ENCODE measurements around the gene PSME4. TPM values are rescaled to one million over a fixed set of nuclear protein-coding genes. Genes with fewer than 3 reads are reported as not detected.
"Not testable (repeated sequence)": the region's sequence is repeated elsewhere in the genome, so short reads cannot be mapped to it uniquely, and the experiment has no call there.

Gene PSME4
- total and polyA plus RNA-seq, 8 donors = 41.5 to 56.9 (median 48.5) TPM

- DNase-seq (no peak), ATAC-seq (no peak)
- intact Hi-C loops (cut with DNase I) = no loop called here
- no peak for TF ChIP-seq CTCF (IDR thresholded peaks at IDR 0.05)
- H3K36me3 ChIP-seq = peaks cover 0 to 59% of the 10 kb centered on the region in 2 donors
- H3K4me3 ChIP-seq = no peak overlapping the region
- peaks cover 0 to 9% of the 10 kb centered on the region in 2 donors for H3K4me1 ChIP-seq
- H3K27me3 ChIP-seq = no peaks in the 10 kb centered on the region
- no peak overlapping the region for H3K27ac ChIP-seq
- H3K9me3 ChIP-seq = no peaks in the 10 kb centered on the region
Observed at GRCh38 chr2:53939656-53940055, 31.1 kb downstream of the PSME4 start.

GRCh38 chr2:53938904-53939303 is 31.9 kb downstream of the PSME4 start:
- H3K36me3 ChIP-seq = peaks cover 0 to 65% of the 10 kb centered on the region in 2 donors
- no peaks in the 10 kb centered on the region for H3K27me3 ChIP-seq
- DNase-seq (no peak), ATAC-seq (no peak)
- H3K9me3 ChIP-seq = no peaks in the 10 kb centered on the region
- no peak for TF ChIP-seq CTCF (IDR thresholded peaks at IDR 0.05)
- no peak overlapping the region for H3K4me3 ChIP-seq
- no peak overlapping the region for H3K27ac ChIP-seq
- H3K4me1 ChIP-seq = peaks cover 0 to 9% of the 10 kb centered on the region in 2 donors
- intact Hi-C loops (cut with DNase I) = no loop called here

GRCh38 chr2:53933329-53933728 is 37.5 kb downstream of the PSME4 start:
- Histone ChIP-seq H3K4me3 (no peak overlapping the region), H3K27ac (no peak overlapping the region), H3K36me3 (peaks cover 0 to 96% of the 10 kb centered on the region in 2 donors), H3K9me3 (no peaks in the 10 kb centered on the region), H3K27me3 (no peaks in the 10 kb centered on the region), H3K4me1 (no peaks in the 10 kb centered on the region)
- intact Hi-C loops (cut with DNase I) = no loop called here
- DNase-seq (no peak), ATAC-seq (no peak)
- TF ChIP-seq CTCF (IDR thresholded peaks at IDR 0.05) = no peak

GRCh38 chr2:53926321-53926720 is 44.5 kb downstream of the PSME4 start:
- DNase-seq; H3K4me3 ChIP-seq; intact Hi-C loops (cut with DNase I); H3K9me3 ChIP-seq; H3K27me3 ChIP-seq; H3K4me1 ChIP-seq; ATAC-seq; H3K27ac ChIP-seq: not testable (repeated sequence)
- H3K36me3 ChIP-seq = peaks cover 3 to 97% of the 10 kb centered on the region in 2 donors

GRCh38 chr2:53913721-53914120 is 57.1 kb downstream of the PSME4 start:
- Histone ChIP-seq H3K4me1 (no peaks in the 10 kb centered on the region), H3K27ac (no peak overlapping the region), H3K4me3 (no peak overlapping the region), H3K9me3 (no peaks in the 10 kb centered on the region), H3K27me3 (no peaks in the 10 kb centered on the region), H3K36me3 (peaks cover 0 to 57% of the 10 kb centered on the region in 2 donors)
- DNase-seq = no peak
- no peak for TF ChIP-seq CTCF (IDR thresholded peaks at IDR 0.05)
- ATAC-seq = no peak
- intact Hi-C loops (cut with DNase I) = no loop called here

GRCh38 chr2:53911434-53912189 is 59.2 kb downstream of the PSME4 start:
- no peaks in the 10 kb centered on the region for H3K9me3 ChIP-seq
- ATAC-seq = no peak
- no peaks in the 10 kb centered on the region for H3K27me3 ChIP-seq
- no peak for DNase-seq
- H3K27ac ChIP-seq = no peak overlapping the region
- H3K4me1 ChIP-seq = no peaks in the 10 kb centered on the region
- intact Hi-C loops (cut with DNase I) = no loop called here
- H3K36me3 ChIP-seq = peaks cover 0 to 58% of the 10 kb centered on the region in 2 donors
- TF ChIP-seq CTCF (IDR thresholded peaks at IDR 0.05) = no peak
- H3K4me3 ChIP-seq = no peak overlapping the region

All from left lung (tissue), 10 donors.